ENCODE data around the gene BIRC5.
"Not testable (repeated sequence)": the region's sequence is repeated elsewhere in the genome, so short reads cannot be mapped to it uniquely, and the experiment has no call there.

GRCh38 chr17:78171591-78172248 lies 42.3 kb upstream of the BIRC5 start:
- not testable (repeated sequence) for TF ChIP-seq CTCF (IDR thresholded peaks at IDR 0.05; ENCODE audit: insufficient read depth, low read depth, low read length); EZH2 (IDR thresholded peaks at IDR 0.05; ENCODE audit: insufficient read depth, low read length)

All from astrocyte (in vitro differentiated cells and primary cell).